ENCODE results near the gene MYADML2.
"Not testable (repeated sequence)": the region's sequence is repeated elsewhere in the genome, so short reads cannot be mapped to it uniquely, and the experiment has no call there.

MYADML2 gene

GRCh38 chr17:81957691-81958432 lies 10.8 kb upstream of the MYADML2 start:
- DNase-seq: no peak

GRCh38 chr17:81956607-81957589 lies 9.9 kb upstream of the MYADML2 start:
- no peak for DNase-seq

GRCh38 chr17:81955756-81956544 lies 8.9 kb upstream of the MYADML2 start:
- DNase-seq: no peak

- no peak for DNase-seq
These were observed 8.1 kb upstream of the MYADML2 start for GRCh38 chr17:81955058-81955681.

GRCh38 chr17:81954131-81955057 lies 7.4 kb upstream of the MYADML2 start:
- DNase-seq: no peak

GRCh38 chr17:81953443-81953842 lies 6.4 kb upstream of the MYADML2 start:
- not testable (repeated sequence) for DNase-seq

DNA sequence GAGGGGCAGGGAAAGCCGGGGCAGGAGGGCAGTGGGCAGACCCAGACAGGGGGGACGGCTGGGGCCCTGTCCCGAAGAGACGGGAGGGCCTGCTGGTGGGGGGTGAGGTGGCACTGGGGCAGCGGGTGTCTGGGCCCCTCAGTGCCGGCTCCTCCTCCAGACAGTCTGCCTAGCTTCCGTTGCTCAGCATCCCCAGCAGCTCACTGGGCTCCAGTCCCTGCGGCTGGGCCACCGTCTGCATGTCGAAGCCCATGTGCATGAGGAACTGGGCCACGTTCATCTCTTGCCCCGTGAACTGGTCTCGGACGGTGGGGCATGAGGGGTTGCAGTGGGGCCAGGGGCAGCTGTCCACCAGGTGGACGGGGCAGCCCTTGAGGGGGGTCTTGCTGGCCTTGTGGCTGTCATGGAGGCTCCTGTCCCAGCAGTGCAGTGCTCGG lies 5.8 kb upstream of the MYADML2 start:
- DNase-seq: no peak

DNA sequence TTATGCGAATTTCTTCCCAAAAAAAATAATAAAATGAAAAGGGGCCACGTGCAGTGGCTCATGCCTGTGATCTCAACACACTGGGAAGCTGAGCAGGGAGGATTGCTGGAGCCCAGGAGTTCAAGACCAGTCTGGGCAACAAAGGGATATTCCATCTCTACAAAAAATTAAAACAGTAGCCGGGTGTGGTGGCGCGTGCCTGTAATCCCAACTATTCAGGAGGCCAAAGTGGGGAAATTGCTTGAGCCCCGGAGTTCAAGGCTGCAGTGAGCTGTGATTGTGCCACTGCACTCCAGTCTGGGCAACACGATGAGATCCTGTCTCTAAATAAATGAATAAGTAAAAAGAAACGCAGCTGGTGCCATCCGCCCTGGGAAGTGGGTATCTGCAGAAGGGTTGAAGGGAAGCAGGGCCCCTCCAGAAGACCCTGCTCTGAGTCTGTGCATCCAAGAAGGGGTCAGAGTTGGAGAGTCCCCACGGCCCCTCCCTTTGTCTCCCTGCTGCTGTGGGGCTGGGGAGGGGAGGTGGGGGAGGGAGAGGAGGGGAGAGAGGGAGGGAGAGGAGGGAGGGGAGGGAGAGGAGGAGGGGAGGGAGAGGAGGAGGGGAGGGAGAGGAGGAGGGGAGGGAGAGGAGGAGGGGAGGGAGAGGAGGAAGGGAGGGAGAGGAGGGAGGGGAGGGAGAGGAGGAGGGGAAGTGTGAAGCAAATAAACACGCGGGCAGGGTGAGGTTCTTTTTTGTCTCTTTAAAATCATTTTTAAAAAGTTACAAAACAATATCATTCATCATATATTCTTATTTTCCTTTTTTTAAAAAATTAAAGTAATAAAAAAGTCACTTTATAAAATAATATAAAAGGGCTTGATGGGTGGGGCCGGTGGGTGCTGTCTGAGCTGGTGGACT lies 5.0 kb upstream of the MYADML2 start:
- no peak for DNase-seq

- no peak for DNase-seq
These were observed 3.5 kb upstream of the MYADML2 start for GRCh38 chr17:81950501-81950900.

GRCh38 chr17:81948635-81949378 lies 1.8 kb upstream of the MYADML2 start:
- no peak for DNase-seq

DNA sequence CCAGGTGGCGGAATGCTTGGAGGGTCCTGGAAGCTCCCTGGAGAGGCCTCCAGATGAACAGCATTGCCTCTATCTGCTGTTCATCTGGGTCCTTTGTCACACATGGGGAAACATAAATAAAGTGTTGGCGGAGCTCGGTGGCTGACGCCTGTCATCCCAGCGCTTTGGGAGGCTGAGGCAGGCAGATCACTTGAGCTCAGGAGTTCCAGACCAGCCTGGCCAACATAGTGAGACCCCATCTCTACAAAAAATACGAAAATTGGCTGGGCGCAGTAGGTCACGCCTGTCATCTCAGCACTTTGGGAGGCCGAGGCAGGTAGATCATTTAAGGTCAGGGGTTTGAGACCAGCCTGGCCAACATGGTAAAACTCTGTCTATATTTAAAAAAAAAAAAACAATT lies 2.2 kb downstream of the MYADML2 start:
- no peak for DNase-seq

DNA sequence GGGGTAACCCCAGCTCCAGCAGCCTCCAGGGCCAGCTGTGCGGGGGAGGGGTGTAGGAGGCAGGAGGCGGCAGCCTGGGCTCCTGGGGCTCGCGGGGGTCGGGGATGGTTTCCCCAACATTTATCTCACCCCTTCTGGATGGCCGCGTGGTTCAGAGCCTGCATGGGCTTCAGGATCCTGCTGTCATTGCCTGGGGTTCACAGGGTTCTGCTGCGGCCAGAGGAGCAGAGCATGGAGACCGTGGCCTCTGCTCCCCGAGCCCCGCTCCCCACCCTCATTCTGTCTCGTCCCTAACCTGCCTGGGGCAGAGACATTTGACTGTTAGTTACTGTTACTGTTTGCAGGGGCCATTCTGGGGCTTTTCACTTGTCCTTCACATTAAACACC lies 4.9 kb downstream of the MYADML2 start:
- DNase-seq: no peak

DNA sequence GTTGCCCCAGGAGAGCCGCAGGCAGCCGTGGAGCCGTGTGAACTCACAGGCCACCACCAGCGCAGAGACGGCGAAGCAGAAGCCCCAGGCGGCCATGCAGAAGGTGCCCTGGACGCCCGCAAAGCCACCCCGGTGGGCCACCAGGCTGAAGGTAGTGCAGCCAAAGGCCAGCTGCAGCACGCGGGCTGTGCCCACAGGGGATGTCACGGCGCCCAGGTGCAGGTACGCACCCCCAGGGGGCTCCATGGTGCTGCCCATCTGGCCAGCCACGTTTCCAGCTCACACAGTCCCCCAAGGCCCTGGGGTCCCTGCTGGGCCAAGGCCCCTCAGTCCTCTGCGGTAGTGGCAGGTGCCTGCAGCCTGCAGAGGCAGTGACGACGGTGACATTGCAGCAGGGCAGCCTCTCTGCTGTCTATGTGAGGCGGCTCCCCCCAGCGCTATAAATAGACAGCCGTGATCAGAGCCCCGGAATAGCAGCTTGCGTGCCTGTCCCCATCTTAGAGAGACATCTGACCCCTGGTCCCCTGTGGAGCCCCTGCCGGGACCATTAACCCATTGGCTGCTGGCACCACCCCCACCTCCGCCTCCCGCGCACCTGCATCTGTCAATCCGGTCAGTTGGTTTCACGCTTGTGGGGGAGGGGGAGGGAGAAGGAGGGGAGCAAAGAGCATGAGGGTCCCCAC lies 5.4 kb downstream of the MYADML2 start:
- DNase-seq: no peak

DNA sequence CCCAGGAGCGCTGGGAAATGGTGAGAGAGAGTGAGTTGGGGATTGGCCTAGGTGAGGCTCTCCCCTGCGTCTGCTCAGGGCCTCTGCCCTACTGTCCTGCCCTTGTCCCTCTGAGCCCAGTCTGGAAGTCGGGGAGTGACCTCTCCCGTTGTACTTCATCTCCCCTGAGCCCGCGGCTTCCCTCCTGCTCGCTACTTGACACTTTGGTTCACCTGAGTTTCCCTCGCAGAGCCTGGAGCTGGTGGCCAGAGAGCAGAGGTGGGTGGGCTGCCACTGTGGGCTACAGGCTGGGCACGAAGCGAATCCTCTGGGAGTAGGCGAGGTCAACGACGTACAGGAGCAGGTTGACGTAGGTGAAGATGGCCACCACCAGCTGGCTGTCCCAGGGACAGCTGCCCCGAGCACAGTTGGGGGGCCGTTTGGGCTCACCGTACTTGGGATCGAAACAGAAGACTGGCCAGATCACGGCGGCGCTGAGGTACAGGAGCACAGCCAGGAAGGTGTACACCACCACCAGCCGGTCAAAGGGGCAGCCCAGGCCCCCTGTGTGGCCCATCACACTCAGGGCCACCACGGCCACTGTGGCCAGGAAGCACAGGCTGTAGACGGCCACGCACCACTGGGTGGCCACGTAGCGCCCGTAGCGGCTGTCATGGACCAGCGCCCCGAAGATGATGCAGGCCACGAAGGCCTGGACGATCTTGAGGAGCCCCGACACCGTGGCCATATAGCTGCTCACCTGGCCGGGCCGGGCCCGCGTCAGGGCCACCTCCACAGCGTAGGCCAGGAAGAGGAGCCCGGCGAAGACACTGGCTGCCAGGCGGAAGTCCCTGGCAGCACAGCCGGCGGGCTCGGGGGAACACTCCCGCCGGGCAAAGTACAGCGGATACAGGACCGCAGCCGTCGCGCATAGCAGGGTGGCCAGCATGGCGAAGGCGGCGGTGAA lies 6.2 kb downstream of the MYADML2 start:
- DNase-seq: no peak

DNA sequence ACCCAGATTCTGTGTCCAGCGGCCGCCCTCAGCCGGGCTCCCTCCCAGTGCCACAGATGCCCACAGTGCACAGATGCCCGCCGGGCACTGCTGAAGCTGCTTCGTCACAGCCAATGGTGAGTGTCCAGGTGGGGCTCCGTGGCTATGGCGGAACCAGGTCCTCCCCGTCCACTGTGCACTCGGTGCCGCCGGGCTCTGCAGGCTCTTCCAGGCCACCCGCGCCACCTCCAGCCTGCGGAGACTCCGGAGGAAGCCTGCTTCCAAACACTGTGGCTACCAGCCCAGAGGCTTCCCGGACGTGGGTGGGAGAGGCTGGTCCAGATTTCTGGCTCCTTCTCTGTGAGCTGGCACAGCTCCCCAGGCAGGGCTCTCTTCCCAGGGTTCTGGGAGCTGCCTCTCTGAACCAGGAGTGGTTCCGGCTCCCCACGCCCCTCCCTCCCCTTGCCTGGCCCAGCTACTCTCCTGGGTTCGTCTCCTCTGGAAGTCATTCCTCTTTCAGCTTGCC lies 7.1 kb downstream of the MYADML2 start:
- DNase-seq: no peak

GRCh38 chr17:81939218-81939617 lies 7.8 kb downstream of the MYADML2 start:
- no peak for DNase-seq

DNA sequence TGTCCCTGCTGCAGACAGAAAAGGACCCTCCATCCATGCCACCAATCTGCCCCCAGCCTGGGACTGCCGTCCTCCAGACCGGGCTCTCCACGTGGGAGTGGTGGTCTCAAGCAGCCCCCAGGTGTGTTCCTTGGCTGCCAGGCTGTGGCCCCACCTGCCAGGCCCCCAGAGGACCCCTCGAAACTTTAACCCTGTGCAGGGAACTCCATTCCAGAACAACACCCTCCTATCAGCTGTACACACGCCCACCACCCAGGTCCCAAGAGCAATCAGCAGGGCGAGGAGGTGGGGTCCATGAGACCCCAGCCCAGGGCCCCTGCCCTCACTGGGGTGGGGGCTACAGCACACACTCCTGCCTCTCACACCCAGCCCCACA lies 11.3 kb downstream of the MYADML2 start:
- DNase-seq: no peak

All from CD4-positive, alpha-beta T cell treated with Interleukin-10 for 1 hour (primary cell).